GM12878 (cell line): ENCODE data around the gene MIPOL1. TPM values are rescaled to one million over a fixed set of nuclear protein-coding genes. Genes with fewer than 3 reads are reported as not detected.

Experiments used
- ATAC-seq: fragments of 200-7000 bp; cut with Tn5 transposase; 3 replicates; pipeline ENCODE4 v1.9.1; 2020; ENCODE audit warnings: mild to moderate bottlenecking, moderate library complexity
- BruUV-seq: library from RNA; stranded (reverse); fragments of 400-500 nt; replicated peaks from 2 replicates; lab custom pipeline; 2021; lab: Mats Ljungman, UMichigan
- CTCF ChIA-PET: fragments of 300-600 bp; sonication (Branson Sonifier 250); formaldehyde crosslinking; extraction: SDS; loops from one replicate; lab custom pipeline; 2021; ENCODE audit warnings: inconsistent platforms; lab: Yijun Ruan, JAX
- POLR2A ChIA-PET: fragments of 350-600 bp; formaldehyde crosslinking; extraction: SDS; loops from one replicate; lab custom pipeline; 2021; ENCODE audit warnings: inconsistent platforms; lab: Charles Lee
- RAD21 ChIA-PET: fragments of 300-600 bp; sonication (Branson Sonifier 250); formaldehyde crosslinking; loops from one replicate; lab custom pipeline; 2023; ENCODE audit warnings: antibody characterized with exemption; ENCODE audit not compliant: unreplicated experiment; lab: Charles Lee
- SMC1A ChIA-PET: fragments of 300-600 bp; sonication (Branson Sonifier 250); formaldehyde crosslinking; loops from one replicate; lab custom pipeline; 2023; ENCODE audit not compliant: unreplicated experiment, uncharacterized antibody; lab: Charles Lee
- DNase-seq: peaks from one replicate; pipeline ENCODE4 v3.0.0-alpha.2; 2011; ENCODE audit warnings: low read depth, low spot score
- FAIRE-seq: peaks from 3 replicates; lab custom pipeline; 2011; peaks lifted over from hg19 to GRCh38; lab: Jason Lieb, UNC
- H2AFZ ChIP-seq: 2 replicates; pipeline ENCODE4 v1.6.0; 2011; ENCODE audit warnings: low read depth, low read length, control low read depth; ENCODE audit not compliant: control insufficient read depth
- H3K27ac ChIP-seq: 2 replicates; pipeline ENCODE4 v1.5.1; 2011; ENCODE audit warnings: control low read depth; ENCODE audit not compliant: control insufficient read depth, insufficient read depth
- H3K27me3 ChIP-seq, 2 experiments: replicated peaks in 1 of 2; 2 replicates each; pipeline versions ENCODE4 v1.6.0 to v1.6.1; 2011; ENCODE audit warnings: low read length in 1 of 2; ENCODE audit not compliant: control insufficient read depth in 2 of 2, insufficient read depth in 2 of 2
- H3K36me3 ChIP-seq, 2 experiments: 2 replicates each; pipeline ENCODE4 v1.5.1; 2011; ENCODE audit warnings: low read length in 1 of 2; ENCODE audit not compliant: control insufficient read depth in 2 of 2, insufficient read depth in 2 of 2
- H3K4me1 ChIP-seq: 2 replicates; pipeline ENCODE4 v1.6.1; 2011; ENCODE audit warnings: mild to moderate bottlenecking, low read length, moderate library complexity, mixed read lengths; ENCODE audit not compliant: control insufficient read depth, insufficient read depth
- H3K4me2 ChIP-seq: 2 replicates; pipeline ENCODE4 v1.6.0; 2011; ENCODE audit warnings: control low read depth; ENCODE audit not compliant: control insufficient read depth, insufficient read depth
- H3K4me3 ChIP-seq: fragments of 200-600 bp; sonication (generic); 2 replicates; pipeline ENCODE4 v1.5.1; 2016
- H3K79me2 ChIP-seq: 2 replicates; pipeline ENCODE4 v1.6.0; 2011; ENCODE audit warnings: low read length; ENCODE audit not compliant: control insufficient read depth, insufficient read depth
- H3K9ac ChIP-seq: 2 replicates; pipeline ENCODE4 v1.8.0; 2011; ENCODE audit warnings: low read length, control low read depth, mixed read lengths; ENCODE audit not compliant: control insufficient read depth, insufficient read depth
- H3K9me3 ChIP-seq: replicated peaks from 3 replicates; pipeline ENCODE4 v1.5.1; 2011; ENCODE audit warnings: mild to moderate bottlenecking, low read length; ENCODE audit not compliant: control insufficient read depth, insufficient read depth
- H4K20me1 ChIP-seq: 2 replicates; pipeline ENCODE4 v1.6.0; 2011; ENCODE audit not compliant: control insufficient read depth, insufficient read depth
- CREB1 ChIP-seq: IDR thresholded peaks from 2 replicates; pipeline ENCODE4 v1.6.1; 2012; ENCODE audit warnings: low read depth, mild to moderate bottlenecking, inconsistent platforms
- IRF4 ChIP-seq: IDR thresholded peaks from 2 replicates; pipeline ENCODE4 v1.6.1; 2011; ENCODE audit warnings: low read depth, low read length
- MTA3 ChIP-seq: IDR thresholded peaks from 2 replicates; pipeline ENCODE4 v1.6.1; 2012; ENCODE audit warnings: low read length, inconsistent platforms, borderline replicate concordance
- POLR2A ChIP-seq: IDR thresholded peaks from 2 replicates; pipeline ENCODE4 v1.6.1; 2011; ENCODE audit warnings: low read depth, mild to moderate bottlenecking, low read length
- WGBS: methylation state at CpG from one replicate; pipeline ENCODE4 v1.1.6; 2016; ENCODE audit warnings: low lambda C conversion rate; ENCODE audit not compliant: insufficient replicate concordance, insufficient coverage; ENCODE audit errors: missing lambda C conversion rate; 5-methylcytosine and 5-hydroxymethylcytosine counted together
- in situ Hi-C: fragments of 300-500 bp; cut with MboI; formaldehyde crosslinking; loops from 9 replicates; pipeline ENCODE4 v1.14.3; 2018; ENCODE audit warnings: mixed read lengths
- intact Hi-C: fragments of 100-400 bp; cut with micrococcal nuclease; formaldehyde crosslinking; loops from one replicate; pipeline ENCODE4 v1.14.2; 2022; ENCODE audit not compliant: unreplicated experiment
- polyA plus RNA-seq, 11 experiments: library from polyadenylated mRNA; depleted of rRNA in 4 of 11; unstranded in 6 of 11; stranded (reverse) in 5 of 11; fragments of >200 nt; fragmentation: Nextera tagmentation in 4 of 11; fragmentation: Illumina TruSeq in 1 of 11; extraction: Ambion mirVana in 4 of 11; extraction: Trizol in 1 of 11; gene quantifications; 1 replicate in 1 of 11; 2 replicates in 10 of 11; pipeline versions ENCODE4 v1.2.1 to v1.2.3, GENCODE V29; 2011 to 2016; ENCODE audit warnings: inconsistent platforms in 2 of 11, missing spikeins in 2 of 11, low read depth in 1 of 11
- total RNA-seq, 4 experiments: library from RNA; depleted of rRNA in 3 of 4; stranded (reverse); fragments of >200 nt in 3 of 4; fragmentation: Illumina TruSeq in 1 of 4; extraction: Trizol in 1 of 4; gene quantifications; 2 replicates each; pipeline versions ENCODE4 v1.2.1 to v1.2.3, GENCODE V29; 2013 to 2021
- TF ChIP-seq, protein P1 (sequence below): fragments of 450-650 bp; IDR thresholded peaks from 2 replicates; pipeline ENCODE4 v1.6.1; 2017; ENCODE audit warnings: mild to moderate bottlenecking, moderate library complexity
- TF ChIP-seq, protein P2 (sequence below): IDR thresholded peaks from 2 replicates; pipeline ENCODE4 v1.6.1; 2012; ENCODE audit warnings: low read depth, low read length, improper control_type of control experiment

The MIPOL1 gene
- total and polyA plus RNA-seq, 10 of the 15 experiments (the other 5 are each of a cell fraction or from before 2014, with no cell fraction given): 0.06 TPM; not detected in 9

GRCh38 chr14:37453985-37454384 lies 256.2 kb downstream of the MIPOL1 start:
- WGBS: 0% methylated on average over 1 of the region's 1 CpG
- SMC1A ChIA-PET: no interaction called here
- TF ChIP-seq, protein P1, sequence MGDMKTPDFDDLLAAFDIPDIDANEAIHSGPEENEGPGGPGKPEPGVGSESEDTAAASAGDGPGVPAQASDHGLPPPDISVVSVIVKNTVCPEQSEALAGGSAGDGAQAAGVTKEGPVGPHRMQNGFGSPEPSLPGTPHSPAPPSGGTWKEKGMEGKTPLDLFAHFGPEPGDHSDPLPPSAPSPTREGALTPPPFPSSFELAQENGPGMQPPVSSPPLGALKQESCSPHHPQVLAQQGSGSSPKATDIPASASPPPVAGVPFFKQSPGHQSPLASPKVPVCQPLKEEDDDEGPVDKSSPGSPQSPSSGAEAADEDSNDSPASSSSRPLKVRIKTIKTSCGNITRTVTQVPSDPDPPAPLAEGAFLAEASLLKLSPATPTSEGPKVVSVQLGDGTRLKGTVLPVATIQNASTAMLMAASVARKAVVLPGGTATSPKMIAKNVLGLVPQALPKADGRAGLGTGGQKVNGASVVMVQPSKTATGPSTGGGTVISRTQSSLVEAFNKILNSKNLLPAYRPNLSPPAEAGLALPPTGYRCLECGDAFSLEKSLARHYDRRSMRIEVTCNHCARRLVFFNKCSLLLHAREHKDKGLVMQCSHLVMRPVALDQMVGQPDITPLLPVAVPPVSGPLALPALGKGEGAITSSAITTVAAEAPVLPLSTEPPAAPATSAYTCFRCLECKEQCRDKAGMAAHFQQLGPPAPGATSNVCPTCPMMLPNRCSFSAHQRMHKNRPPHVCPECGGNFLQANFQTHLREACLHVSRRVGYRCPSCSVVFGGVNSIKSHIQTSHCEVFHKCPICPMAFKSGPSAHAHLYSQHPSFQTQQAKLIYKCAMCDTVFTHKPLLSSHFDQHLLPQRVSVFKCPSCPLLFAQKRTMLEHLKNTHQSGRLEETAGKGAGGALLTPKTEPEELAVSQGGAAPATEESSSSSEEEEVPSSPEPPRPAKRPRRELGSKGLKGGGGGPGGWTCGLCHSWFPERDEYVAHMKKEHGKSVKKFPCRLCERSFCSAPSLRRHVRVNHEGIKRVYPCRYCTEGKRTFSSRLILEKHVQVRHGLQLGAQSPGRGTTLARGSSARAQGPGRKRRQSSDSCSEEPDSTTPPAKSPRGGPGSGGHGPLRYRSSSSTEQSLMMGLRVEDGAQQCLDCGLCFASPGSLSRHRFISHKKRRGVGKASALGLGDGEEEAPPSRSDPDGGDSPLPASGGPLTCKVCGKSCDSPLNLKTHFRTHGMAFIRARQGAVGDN: no peak
- TF ChIP-seq MTA3 (no peak), IRF4 (no peak), CREB1 (no peak), POLR2A (no peak)
- TF ChIP-seq, protein P2, sequence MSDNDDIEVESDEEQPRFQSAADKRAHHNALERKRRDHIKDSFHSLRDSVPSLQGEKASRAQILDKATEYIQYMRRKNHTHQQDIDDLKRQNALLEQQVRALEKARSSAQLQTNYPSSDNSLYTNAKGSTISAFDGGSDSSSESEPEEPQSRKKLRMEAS: no peak
- TF ChIP-seq, all 136 proteins: peak for 0
- BruUV-seq: no TSS peak
- Histone ChIP-seq H3K79me2 (no peaks in the 10 kb centered on the region), H3K27ac (no peak overlapping the region), H3K4me2 (no peak overlapping the region), H3K9ac (no peak overlapping the region), H3K4me3 (no peak overlapping the region), H3K9me3 (no peaks in the 10 kb centered on the region; the same call in 2 of the 3 replicates), H2AFZ (no peak overlapping the region), H4K20me1 (no peaks in the 10 kb centered on the region), H3K4me1 (no peaks in the 10 kb centered on the region), H3K36me3 (no peaks in the 10 kb centered on the region), H3K27me3 (no peaks in the 10 kb centered on the region)
- DNase-seq: no peak
- RAD21 ChIA-PET: no interaction called here
- ATAC-seq: no peak
- POLR2A ChIA-PET: no interaction called here
- CTCF ChIA-PET: no interaction called here
- intact Hi-C loops (no loop called here), in situ Hi-C loops (no loop called here)
- no peak for FAIRE-seq
